ENCODE measurements around the gene NPAS4. TPM values are rescaled to one million over a fixed set of nuclear protein-coding genes. Genes with fewer than 3 reads are reported as not detected.

Gene NPAS4
- total RNA-seq, 1 experiment from 2014 or later, result 1.6 TPM

GRCh38 chr11:66432597-66432996, 11.8 kb downstream of the NPAS4 start:
- Histone ChIP-seq H3K56ac (ENCODE audit: insufficient read length, low read depth, low read length) (no peak overlapping the region), H3K18ac (ENCODE audit: insufficient read length, low read depth, low read length) (no peak overlapping the region), H3K79me1 (ENCODE audit: insufficient read depth, low read depth, low read length, poor library complexity, severe bottlenecking) (no peaks in the 10 kb centered on the region), H3K4me1 (ENCODE audit: insufficient read depth, low read length) (no peaks in the 10 kb centered on the region), H3K4me2 (ENCODE audit: insufficient read depth, insufficient read length, low read length) (no peak overlapping the region), H2BK5ac (ENCODE audit: insufficient read length, low read length) (no peak overlapping the region), H4K91ac (ENCODE audit: insufficient read length, low read depth, low read length) (no peak overlapping the region), H4K20me1 (ENCODE audit: control insufficient read depth, insufficient read depth, insufficient read length) (no peaks in the 10 kb centered on the region), H3K9me3 (ENCODE audit: control insufficient read depth, low read depth, low read length) (no peaks in the 10 kb centered on the region), H4K8ac (replicated peaks; ENCODE audit: insufficient read length, low read depth, low read length) (no peak overlapping the region), H3K23ac (ENCODE audit: insufficient read length, low read depth, low read length) (no peak overlapping the region), H3K27ac (ENCODE audit: insufficient read length, low read depth, low read length) (no peak overlapping the region), H3K9ac (ENCODE audit: extremely low read depth, insufficient read length, low read length) (no peak overlapping the region), H3K14ac (ENCODE audit: insufficient read depth, low read length) (no peak overlapping the region), H3K27me3 (ENCODE audit: insufficient read depth, low read length) (no peaks in the 10 kb centered on the region), H2BK12ac (ENCODE audit: insufficient read length, low read depth, low read length) (no peak overlapping the region), H3K4ac (ENCODE audit: low read depth, low read length) (no peak overlapping the region), H4K5ac (ENCODE audit: insufficient read length, low read depth, low read length) (no peak overlapping the region), H3K23me2 (ENCODE audit: insufficient read length, low read depth, low read length, poor library complexity, severe bottlenecking) (no peaks in the 10 kb centered on the region), H3T11ph (ENCODE audit: low read length) (no peak overlapping the region), H2AK5ac (ENCODE audit: insufficient read length, low read length) (no peak overlapping the region), H2BK20ac (ENCODE audit: low read depth, low read length, poor library complexity, severe bottlenecking) (no peak overlapping the region), H3K79me2 (ENCODE audit: insufficient read depth, low read length) (no peaks in the 10 kb centered on the region), H2AFZ (ENCODE audit: low read length) (no peak overlapping the region), H2BK15ac (ENCODE audit: low read depth, low read length) (no peak overlapping the region), H2BK120ac (ENCODE audit: low read depth, low read length, poor library complexity, severe bottlenecking) (no peak overlapping the region)
- no peak for DNase-seq
- no CpG with 5 or more reads among the region's 7 CpGs for WGBS (ENCODE audit: extremely low coverage, insufficient read length, low lambda C conversion rate)
- no peak for TF ChIP-seq CTCF (conservative IDR thresholded peaks at IDR 0.05)
- no peak overlapping the region for H3K27ac Mint-ChIP-seq
- H3K9me3 Mint-ChIP-seq, result no peaks in the 10 kb centered on the region
- no peaks in the 10 kb centered on the region; the same call in 1 of the 2 replicates for H3K27me3 Mint-ChIP-seq (ENCODE audit: low read depth)
- H3K36me3 Mint-ChIP-seq (ENCODE audit: insufficient read depth in 1 of 3, low read depth in 3 of 3), result peaks cover 22 to 41% (median 35%) of the 10 kb centered on the region in 3 experiments; a peak in 6 of 7 replicates
- peaks cover 3 to 4% of the 10 kb centered on the region in 2 experiments; a peak in 3 of 4 replicates for H3K4me1 Mint-ChIP-seq
- no peak overlapping the region for H3K4me3 Mint-ChIP-seq
